Neural cell (in vitro differentiated cells): Measurements from ENCODE around the gene ATP1B2. TPM values are rescaled to one million over a fixed set of nuclear protein-coding genes. Genes with fewer than 3 reads are reported as not detected.
A peak's percentile ranks its signal among the peaks of the same experiment; 100 is the strongest.

Experiments
- H2AFZ ChIP-seq: fragments of 200-600, 300-800 bp; sonication (generic), shearing (Covaris generic); 2 replicates; pipeline ENCODE4 v1.6.0; 2014; ENCODE audit warnings: low read depth, mild to moderate bottlenecking, antibody characterized with exemption, low read length, moderate library complexity
- H3F3A ChIP-seq: fragments of 200-600 bp; shearing (Covaris generic); 2 replicates; pipeline ENCODE4 v1.6.1; 2016; ENCODE audit warnings: mild to moderate bottlenecking, moderate library complexity, mixed read lengths, antibody characterized with exemption, low read length; ENCODE audit not compliant: insufficient read depth, poor library complexity, severe bottlenecking
- H3K27ac ChIP-seq: fragments of 200-600, 300-800 bp; sonication (generic), shearing (Covaris generic); 2 replicates; pipeline ENCODE4 v1.5.1; 2014; ENCODE audit warnings: mild to moderate bottlenecking, low read length, moderate library complexity
- H3K27me3 ChIP-seq: fragments of 300-800, 200-600 bp; sonication (generic), shearing (Covaris generic); 2 replicates; pipeline ENCODE4 v1.6.0; 2014; ENCODE audit warnings: mild to moderate bottlenecking, low read depth, low read length, moderate library complexity; ENCODE audit not compliant: insufficient read depth
- H3K36me3 ChIP-seq: fragments of 300-800, 200-600 bp; sonication (generic), shearing (Covaris generic); 2 replicates; pipeline ENCODE4 v1.5.1; 2014; ENCODE audit warnings: mild to moderate bottlenecking, antibody characterized with exemption, low read length, moderate library complexity; ENCODE audit not compliant: insufficient read depth
- H3K4me2 ChIP-seq: fragments of 300-800, 200-600 bp; sonication (generic), shearing (Covaris generic); 2 replicates; pipeline ENCODE4 v1.6.0; 2014; ENCODE audit warnings: mild to moderate bottlenecking, low read length
- H3K4me3 ChIP-seq: fragments of 300-800, 200-600 bp; sonication (generic), shearing (Covaris generic); 2 replicates; pipeline ENCODE4 v1.5.1; 2014; ENCODE audit warnings: mild to moderate bottlenecking, low read length, moderate library complexity
- H3K79me2 ChIP-seq: fragments of 200-600 bp; shearing (Covaris generic); replicated peaks from 2 replicates; pipeline ENCODE4 v1.6.0; 2014; ENCODE audit warnings: mild to moderate bottlenecking, low read length, moderate library complexity; ENCODE audit not compliant: insufficient read depth
- H3K9ac ChIP-seq: fragments of 300-800, 200-600 bp; sonication (generic), shearing (Covaris generic); 2 replicates; pipeline ENCODE4 v1.6.1; 2016; ENCODE audit warnings: mild to moderate bottlenecking, low read length, mixed read lengths
- H3K9me2 ChIP-seq: fragments of 200-600 bp; shearing (Covaris generic); 2 replicates; pipeline ENCODE4 v1.6.1; 2016; ENCODE audit warnings: mild to moderate bottlenecking, low read length, mixed read lengths; ENCODE audit not compliant: insufficient read depth
- H3K9me3 ChIP-seq: fragments of 200-600, 300-800 bp; sonication (generic), shearing (Covaris generic); 2 replicates; pipeline ENCODE4 v1.6.1; 2016; ENCODE audit warnings: mild to moderate bottlenecking, mixed run types, low read length, moderate library complexity, mixed read lengths
- H4K20me1 ChIP-seq: fragments of 200-600 bp; shearing (Covaris generic); 2 replicates; pipeline ENCODE4 v1.6.1; 2016; ENCODE audit warnings: mild to moderate bottlenecking, mixed run types; ENCODE audit not compliant: insufficient read depth
- CTCF ChIP-seq: fragments of 450-650 bp; IDR thresholded peaks from 2 replicates; pipeline ENCODE4 v1.5.1; 2014; ENCODE audit warnings: antibody characterized with exemption, mild to moderate bottlenecking, moderate library complexity; ENCODE audit not compliant: poor library complexity, severe bottlenecking
- EP300 ChIP-seq: fragments of 450-650 bp; conservative IDR thresholded peaks from 2 replicates; pipeline ENCODE4 v1.6.1; 2014; ENCODE audit warnings: antibody characterized with exemption, mild to moderate bottlenecking, moderate library complexity; ENCODE audit not compliant: poor library complexity, severe bottlenecking
- EZH2 ChIP-seq: fragments of 200-600, 300-800 bp; shearing (Covaris generic), sonication (generic); IDR thresholded peaks from 2 replicates; pipeline ENCODE4 v1.6.1; 2014; ENCODE audit warnings: antibody characterized with exemption, low read length, borderline replicate concordance, mild to moderate bottlenecking; ENCODE audit not compliant: insufficient read depth, poor library complexity, severe bottlenecking
- MXI1 ChIP-seq: fragments of 450-650 bp; conservative IDR thresholded peaks from 2 replicates; pipeline ENCODE4 v1.6.1; 2014; ENCODE audit warnings: antibody characterized with exemption, mild to moderate bottlenecking; ENCODE audit not compliant: poor library complexity, severe bottlenecking
- POLR2AphosphoS5 ChIP-seq: IDR thresholded peaks from 2 replicates; pipeline ENCODE4 v1.6.1; 2012
- RAD21 ChIP-seq: fragments of 450-650 bp; conservative IDR thresholded peaks from 2 replicates; pipeline ENCODE4 v1.6.1; 2014; ENCODE audit warnings: antibody characterized with exemption, mild to moderate bottlenecking, moderate library complexity
- REST ChIP-seq: IDR thresholded peaks from 2 replicates; pipeline ENCODE4 v1.6.1; 2012; ENCODE audit warnings: borderline replicate concordance
- SMC3 ChIP-seq: fragments of 450-650 bp; conservative IDR thresholded peaks from 2 replicates; pipeline ENCODE4 v1.6.1; 2014; ENCODE audit warnings: antibody characterized with exemption, mild to moderate bottlenecking, moderate library complexity; ENCODE audit not compliant: poor library complexity
- TAF1 ChIP-seq: IDR thresholded peaks from 2 replicates; pipeline ENCODE4 v1.6.1; 2012; ENCODE audit warnings: low read depth
- polyA plus RNA-seq: library from polyadenylated mRNA; depleted of rRNA; stranded (reverse); fragments of >200 nt; gene quantifications from 2 replicates; pipeline ENCODE4 v1.2.3, GENCODE V29; 2014

The ATP1B2 gene
- polyA plus RNA-seq, 1 donor from 2014 or later, result 4.2 TPM

GRCh38 chr17:7610641-7611040, 40.1 kb upstream of the ATP1B2 start:
- Histone ChIP-seq H3K9me3 (no peaks in the 10 kb centered on the region), H3K36me3 (no peaks in the 10 kb centered on the region), H3K27ac (no peak overlapping the region), H4K20me1 (no peaks in the 10 kb centered on the region), H3K4me2 (no peak overlapping the region), H2AFZ (no peak overlapping the region), H3K9ac (no peak overlapping the region), H3K9me2 (no peaks in the 10 kb centered on the region), H3K79me2 (peaks cover 64% of the 10 kb centered on the region), H3K27me3 (no peaks in the 10 kb centered on the region), H3K4me3 (peak overlapping the region; percentile 22), H3F3A (no peaks in the 10 kb centered on the region)
- TF ChIP-seq RAD21 (no peak), EP300 (no peak), REST (no peak), CTCF (no peak), TAF1 (no peak), SMC3 (no peak), POLR2AphosphoS5 (no peak), EZH2 (no peak), MXI1 (no peak)

GRCh38 chr17:7611635-7612293, 39.0 kb upstream of the ATP1B2 start:
- no peaks in the 10 kb centered on the region for H3F3A ChIP-seq
- H2AFZ ChIP-seq, result no peak overlapping the region
- H4K20me1 ChIP-seq, result no peaks in the 10 kb centered on the region
- H3K4me3 ChIP-seq, result peak overlapping the region; percentile 96
- H3K9me2 ChIP-seq, result no peaks in the 10 kb centered on the region
- H3K9me3 ChIP-seq, result no peaks in the 10 kb centered on the region
- H3K27ac ChIP-seq, result no peak overlapping the region
- H3K79me2 ChIP-seq, result peaks cover 64% of the 10 kb centered on the region
- no peaks in the 10 kb centered on the region for H3K36me3 ChIP-seq
- TF ChIP-seq RAD21, result no peak
- TF ChIP-seq TAF1, result no peak
- no peak for TF ChIP-seq SMC3
- no peak for TF ChIP-seq EZH2
- no peak for TF ChIP-seq POLR2AphosphoS5
- TF ChIP-seq MXI1, result no peak
- no peak for TF ChIP-seq CTCF
- TF ChIP-seq REST, result no peak
- no peaks in the 10 kb centered on the region for H3K27me3 ChIP-seq
- H3K9ac ChIP-seq, result no peak overlapping the region
- H3K4me2 ChIP-seq, result peak overlapping the region; percentile 9
